ENCODE results near the gene GSTM4.

GRCh38 chr1:109677459-109677858 is 21.6 kb downstream of the GSTM4 start:
- no peak for TF ChIP-seq EZH2 (IDR thresholded peaks at IDR 0.05; ENCODE audit: borderline replicate concordance, low read depth, low read length, poor library complexity, severe bottlenecking)
- no peak for TF ChIP-seq CTCF (conservative IDR thresholded peaks at IDR 0.05; ENCODE audit: low read depth, low read length)

Data from A673 (cell line).